GM21619 (cell line): Measurements from ENCODE around the gene FMN2.
"Not testable (repeated sequence)": the region's sequence is repeated elsewhere in the genome, so short reads cannot be mapped to it uniquely, and the experiment has no call there.

Source experiments
- ATAC-seq: cut with Tn5 transposase; IDR thresholded peaks from one replicate; pipeline ENCODE4 v1.9.1; 2021; ENCODE audit not compliant: unreplicated experiment

Gene FMN2

GRCh38 chr1:240245629-240246020 lies 153.9 kb downstream of the FMN2 start:
- no peak for ATAC-seq

GRCh38 chr1:240247899-240248298 lies 156.2 kb downstream of the FMN2 start:
- no peak for ATAC-seq

- no peak for ATAC-seq
These were observed 162.3 kb downstream of the FMN2 start for GRCh38 chr1:240254006-240254405.

GRCh38 chr1:240254778-240255291 lies 163.2 kb downstream of the FMN2 start:
- ATAC-seq: no peak

GRCh38 chr1:240255922-240256321 lies 164.2 kb downstream of the FMN2 start:
- ATAC-seq: no peak

- no peak for ATAC-seq
These were observed 165.3 kb downstream of the FMN2 start for GRCh38 chr1:240256836-240257503.

GRCh38 chr1:240258910-240259309 lies 167.2 kb downstream of the FMN2 start:
- ATAC-seq: no peak

- ATAC-seq: not testable (repeated sequence)
These were observed 172.8 kb downstream of the FMN2 start for GRCh38 chr1:240264494-240264893.

- no peak for ATAC-seq
These were observed 179.4 kb downstream of the FMN2 start for GRCh38 chr1:240271081-240271480.

GRCh38 chr1:240274569-240274968 lies 182.9 kb downstream of the FMN2 start:
- ATAC-seq: no peak

GRCh38 chr1:240275219-240275618 lies 183.5 kb downstream of the FMN2 start:
- ATAC-seq: not testable (repeated sequence)

- no peak for ATAC-seq
These were observed 186.4 kb downstream of the FMN2 start for GRCh38 chr1:240278082-240278481.

GRCh38 chr1:240280560-240281322 lies 189.1 kb downstream of the FMN2 start:
- no peak for ATAC-seq

- no peak for ATAC-seq
These were observed 190.6 kb downstream of the FMN2 start for GRCh38 chr1:240282061-240282830.

GRCh38 chr1:240284656-240285414 lies 193.2 kb downstream of the FMN2 start:
- no peak for ATAC-seq

GRCh38 chr1:240285540-240285939 lies 193.9 kb downstream of the FMN2 start:
- no peak for ATAC-seq

GRCh38 chr1:240287722-240288121 lies 196.0 kb downstream of the FMN2 start:
- no peak for ATAC-seq

GRCh38 chr1:240293706-240294105 lies 202.0 kb downstream of the FMN2 start:
- ATAC-seq: no peak

- no peak for ATAC-seq
These were observed 202.9 kb downstream of the FMN2 start for GRCh38 chr1:240294566-240294965.

GRCh38 chr1:240295811-240296210 lies 204.1 kb downstream of the FMN2 start:
- no peak for ATAC-seq

- no peak for ATAC-seq
These were observed 212.8 kb downstream of the FMN2 start for GRCh38 chr1:240304466-240304865.
